CD4-positive, alpha-beta T cell (primary cell): Measurements from ENCODE around the gene CCR5. TPM values are rescaled to one million over a fixed set of nuclear protein-coding genes. Genes with fewer than 3 reads are reported as not detected.
"Not testable (repeated sequence)": the region's sequence is repeated elsewhere in the genome, so short reads cannot be mapped to it uniquely, and the experiment has no call there.

Experiments used
- ATAC-seq: fragments of 200-7000 bp; cut with Tn5 transposase; one replicate; pipeline ENCODE4 v1.10.0; 2022; ENCODE audit warnings: mild to moderate bottlenecking; ENCODE audit not compliant: poor library complexity
- CTCF ChIA-PET: fragments of 350-600 bp; sonication (Branson Sonifier 250); formaldehyde crosslinking; loops from one replicate; lab custom pipeline; 2021; ENCODE audit warnings: antibody characterized with exemption, inconsistent platforms; lab: Charles Lee
- POLR2A ChIA-PET: fragments of 350-600 bp; sonication (Branson Sonifier 250); formaldehyde crosslinking; loops from one replicate; lab custom pipeline; 2021; ENCODE audit warnings: antibody characterized with exemption, inconsistent platforms; lab: Charles Lee
- DNase-seq, 14 experiments: peaks; one replicate each; pipeline ENCODE4 v3.0.0-alpha.2; 2013 to 2020; ENCODE audit warnings: mixed read lengths in 2 of 14
- H3K27ac ChIP-seq, 2 donors: one replicate each; pipeline versions ENCODE4 v1.5.1 to v1.7.0; 2013; ENCODE audit warnings: low read length in 2 of 2, low read depth in 1 of 2, mild to moderate bottlenecking in 1 of 2
- H3K27me3 ChIP-seq, 2 experiments: 1 replicate in 1 of 2; 2 replicates in 1 of 2; pipeline versions ENCODE4 v1.6.1 to v1.7.0; 2013; ENCODE audit warnings: low read length in 2 of 2, control low read depth in 1 of 2, mild to moderate bottlenecking in 1 of 2, moderate library complexity in 1 of 2; ENCODE audit not compliant: insufficient read depth in 2 of 2, control insufficient read depth in 1 of 2
- H3K36me3 ChIP-seq: one replicate; pipeline ENCODE4 v1.6.1; 2013; ENCODE audit warnings: low read length, control low read depth; ENCODE audit not compliant: insufficient read depth
- H3K4me1 ChIP-seq: one replicate; pipeline ENCODE4 v1.6.1; 2013; ENCODE audit warnings: low read length, control low read depth; ENCODE audit not compliant: insufficient read depth
- H3K4me3 ChIP-seq: one replicate; pipeline ENCODE4 v1.5.1; 2013; ENCODE audit warnings: mild to moderate bottlenecking, low read length, moderate library complexity
- H3K9me3 ChIP-seq, 2 experiments: 1 replicate in 1 of 2; 2 replicates in 1 of 2; pipeline versions ENCODE4 v1.6.1 to v1.7.0; 2013; ENCODE audit warnings: low read length in 2 of 2, mild to moderate bottlenecking in 2 of 2, control low read depth in 1 of 2, moderate library complexity in 1 of 2; ENCODE audit not compliant: control insufficient read depth in 1 of 2, insufficient read depth in 1 of 2
- H3K27ac Mint-ChIP-seq: one replicate; pipeline ENCODE4 v1.8.0; 2020; ENCODE audit warnings: mixed read lengths
- H3K27me3 Mint-ChIP-seq: one replicate; pipeline ENCODE4 v1.8.0; 2021; ENCODE audit warnings: mixed read lengths
- H3K36me3 Mint-ChIP-seq: one replicate; pipeline ENCODE4 v1.8.0; 2021; ENCODE audit warnings: low read depth, mixed read lengths
- H3K4me1 Mint-ChIP-seq: one replicate; pipeline ENCODE4 v1.8.0; 2021; ENCODE audit warnings: low read depth, mixed read lengths
- H3K4me3 Mint-ChIP-seq: one replicate; pipeline ENCODE4 v1.8.0; 2020; ENCODE audit warnings: mild to moderate bottlenecking, mixed read lengths
- H3K9me3 Mint-ChIP-seq: one replicate; pipeline ENCODE4 v1.8.0; 2020; ENCODE audit warnings: mixed read lengths
- CTCF ChIP-seq: fragments of 200-600 bp; IDR thresholded peaks from one replicate; pipeline ENCODE4 v1.8.0; 2022; ENCODE audit warnings: antibody characterized with exemption, mild to moderate bottlenecking
- intact Hi-C, 2 experiments: fragments of 100-400 bp; cut with DNase I in 1 of 2; cut with micrococcal nuclease in 1 of 2; formaldehyde crosslinking; loops; one replicate each; pipeline versions ENCODE4 v1.15.1 to v1.9.0; 2023 to 2025; cut with DNase I, micrococcal nuclease
- total RNA-seq, 174 experiments: library from RNA in 2 of 174; stranded (reverse) in 2 of 174; gene quantifications; one replicate each; pipeline ENCODE4 v1.2.3 and lab custom pipeline; 2021 to 2026

CCR5 gene
- total RNA-seq, 2 experiments from 2014 or later: 1.1 to 1.4 TPM

- no peaks in the 10 kb centered on the region for H3K9me3 ChIP-seq
- TF ChIP-seq CTCF: no peak
- ChIA-PET CTCF (no interaction called here), POLR2A (no interaction called here)
- no peaks in the 10 kb centered on the region for H3K36me3 ChIP-seq
- ATAC-seq (no peak), DNase-seq (no peak)
- no peaks in the 10 kb centered on the region for H3K27me3 ChIP-seq
- intact Hi-C loops: no loop called here
- no peaks in the 10 kb centered on the region for H3K36me3 Mint-ChIP-seq
- H3K4me3 Mint-ChIP-seq: no peak overlapping the region
- no peaks in the 10 kb centered on the region for H3K27me3 Mint-ChIP-seq
- no peak overlapping the region for H3K27ac Mint-ChIP-seq
- no peak overlapping the region for H3K27ac ChIP-seq
- H3K4me1 ChIP-seq: peaks cover 4% of the 10 kb centered on the region
- H3K4me1 Mint-ChIP-seq: no peaks in the 10 kb centered on the region
- H3K9me3 Mint-ChIP-seq: peaks cover 2% of the 10 kb centered on the region
- no peak overlapping the region for H3K4me3 ChIP-seq
Measured at GRCh38 chr3:46325645-46326300, 45.0 kb upstream of the CCR5 start.

- not testable (repeated sequence) for H3K9me3 ChIP-seq
Measured at GRCh38 chr3:46330676-46331075, 40.1 kb upstream of the CCR5 start.

GRCh38 chr3:46334741-46335478, 35.8 kb upstream of the CCR5 start:
- H3K27me3 ChIP-seq: no peaks in the 10 kb centered on the region
- no peaks in the 10 kb centered on the region for H3K36me3 ChIP-seq
- Mint-ChIP-seq H3K27me3 (no peaks in the 10 kb centered on the region), H3K9me3 (peaks cover 9% of the 10 kb centered on the region), H3K4me3 (no peak overlapping the region), H3K4me1 (no peaks in the 10 kb centered on the region), H3K36me3 (peaks cover 6% of the 10 kb centered on the region), H3K27ac (no peak overlapping the region)
- ATAC-seq (no peak), DNase-seq (no peak)
- POLR2A ChIA-PET: no interaction called here
- H3K4me1 ChIP-seq: no peaks in the 10 kb centered on the region
- H3K27ac ChIP-seq: no peak overlapping the region
- peaks cover 12 to 20% of the 10 kb centered on the region in 2 experiments for H3K9me3 ChIP-seq
- TF ChIP-seq CTCF: no peak
- intact Hi-C loops: no loop called here
- H3K4me3 ChIP-seq: no peak overlapping the region
- CTCF ChIA-PET: no interaction called here

More at GRCh38 chr3:46330676-46331075, 40.1 kb upstream of the CCR5 start:
- H3K36me3 ChIP-seq, H3K9me3 Mint-ChIP-seq, H3K4me3 ChIP-seq, H3K36me3 Mint-ChIP-seq, intact Hi-C loops, POLR2A ChIA-PET, H3K27ac ChIP-seq, DNase-seq, H3K27me3 Mint-ChIP-seq, H3K27ac Mint-ChIP-seq, CTCF ChIA-PET, H3K27me3 ChIP-seq, H3K4me3 Mint-ChIP-seq, H3K4me1 ChIP-seq, H3K4me1 Mint-ChIP-seq, ATAC-seq: not testable (repeated sequence)
